ENCODE results near the gene MYO1D.

DNA sequence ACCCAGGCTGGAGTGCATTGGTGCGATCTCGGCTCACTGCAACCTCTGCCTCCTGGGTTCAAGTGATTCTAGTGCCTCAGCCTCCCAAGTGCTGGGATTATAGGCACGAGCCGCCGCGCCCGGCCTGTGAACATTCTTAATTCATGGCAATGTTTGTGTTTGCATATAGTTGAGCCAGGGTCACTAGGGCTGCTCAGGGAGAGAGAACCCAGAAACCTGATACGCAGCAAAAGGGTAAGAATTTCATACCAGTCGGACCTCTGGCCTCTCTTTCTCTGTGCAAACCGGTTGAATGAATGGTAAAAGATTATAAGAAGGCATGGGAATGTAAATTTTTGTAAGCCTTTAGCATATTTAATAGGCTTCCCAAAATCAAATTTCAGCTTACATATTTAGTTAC is 44.1 kb upstream of the MYO1D start:
- TF ChIP-seq POLR2A (IDR thresholded peaks at IDR 0.05) (no peak), POLR2AphosphoS5 (IDR thresholded peaks at IDR 0.05) (no peak)
